Neuronal stem cell (in vitro differentiated cells): Measurements from ENCODE around the gene NOVA2.
A peak's percentile ranks its signal among the peaks of the same experiment; 100 is the strongest.

Experiments used
- DNase-seq: peaks from one replicate; pipeline ENCODE4 v3.0.0-alpha.2; 2013; ENCODE audit warnings: low spot score
- H2AFZ ChIP-seq: one replicate; pipeline ENCODE4 v1.6.1; 2013; ENCODE audit warnings: mild to moderate bottlenecking, low read length, inconsistent platforms
- H2AK5ac ChIP-seq: 2 replicates; pipeline ENCODE4 v1.6.1; 2013; ENCODE audit warnings: low read depth, mild to moderate bottlenecking, inconsistent platforms, low read length, moderate library complexity, mixed read lengths
- H2BK120ac ChIP-seq: 2 replicates; pipeline ENCODE4 v1.6.1; 2013; ENCODE audit warnings: low read depth, mild to moderate bottlenecking, inconsistent platforms, low read length, moderate library complexity, mixed read lengths
- H2BK12ac ChIP-seq: one replicate; pipeline ENCODE4 v1.6.1; 2013; ENCODE audit warnings: low read length, inconsistent platforms
- H2BK15ac ChIP-seq: 2 replicates; pipeline ENCODE4 v1.6.1; 2013; ENCODE audit warnings: mild to moderate bottlenecking, low read length, inconsistent platforms, mixed read lengths
- H2BK5ac ChIP-seq: one replicate; pipeline ENCODE4 v1.6.1; 2013; ENCODE audit warnings: inconsistent platforms, mild to moderate bottlenecking, low read length, moderate library complexity
- H3K14ac ChIP-seq: one replicate; pipeline ENCODE4 v1.6.1; 2013; ENCODE audit warnings: low read length, inconsistent platforms
- H3K18ac ChIP-seq: 2 replicates; pipeline ENCODE4 v1.6.1; 2013; ENCODE audit warnings: low read length, inconsistent platforms
- H3K23ac ChIP-seq: 2 replicates; pipeline ENCODE4 v1.6.1; 2013; ENCODE audit warnings: low read depth, mild to moderate bottlenecking, mixed read lengths, low read length, inconsistent platforms; ENCODE audit not compliant: poor library complexity
- H3K27ac ChIP-seq: replicated peaks from 3 replicates; pipeline ENCODE4 v1.5.1; 2013; ENCODE audit warnings: low read length, inconsistent platforms
- H3K27me3 ChIP-seq, 3 experiments: 2 replicates each; pipeline ENCODE4 v1.6.1; 2013; ENCODE audit warnings: low read length in 3 of 3, mild to moderate bottlenecking in 2 of 3, inconsistent platforms in 1 of 3, low read depth in 1 of 3, mixed read lengths in 1 of 3, moderate library complexity in 1 of 3; ENCODE audit not compliant: control insufficient read depth in 3 of 3, insufficient read depth in 3 of 3
- H3K36me3 ChIP-seq, 2 donors: replicated peaks in 1 of 2; 2 replicates each; pipeline ENCODE4 v1.6.1; 2013; ENCODE audit warnings: low read length in 2 of 2; ENCODE audit not compliant: control insufficient read depth in 2 of 2, insufficient read depth in 2 of 2
- H3K4ac ChIP-seq: 2 replicates; pipeline ENCODE4 v1.6.1; 2013; ENCODE audit warnings: inconsistent platforms, mild to moderate bottlenecking, low read length, moderate library complexity
- H3K4me1 ChIP-seq, 2 donors: 1 replicate in 1 of 2; 2 replicates in 1 of 2; pipeline ENCODE4 v1.6.1; 2013; ENCODE audit warnings: low read length in 2 of 2, low read depth in 1 of 2; ENCODE audit not compliant: control insufficient read depth in 2 of 2, insufficient read depth in 1 of 2
- H3K4me2 ChIP-seq: one replicate; pipeline ENCODE4 v1.6.1; 2013; ENCODE audit warnings: mild to moderate bottlenecking, low read length, inconsistent platforms; ENCODE audit not compliant: insufficient read depth, poor library complexity, severe bottlenecking
- H3K4me3 ChIP-seq, 2 donors: 2 replicates each; pipeline ENCODE4 v1.5.1; 2013; ENCODE audit warnings: low read length in 2 of 2, mild to moderate bottlenecking in 2 of 2, inconsistent platforms in 1 of 2, moderate library complexity in 1 of 2
- H3K79me1 ChIP-seq: one replicate; pipeline ENCODE4 v1.6.1; 2013; ENCODE audit warnings: low read depth, mild to moderate bottlenecking, inconsistent platforms, low read length, moderate library complexity
- H3K9ac ChIP-seq: one replicate; pipeline ENCODE4 v1.6.1; 2013; ENCODE audit warnings: mild to moderate bottlenecking, low read depth, low read length, inconsistent platforms; ENCODE audit not compliant: poor library complexity
- H3K9me3 ChIP-seq, 2 donors: replicated peaks in 1 of 2; 2 replicates each; pipeline versions ENCODE3 to v1.6.1; 2013; ENCODE audit warnings: low read length in 2 of 2, mild to moderate bottlenecking in 2 of 2, inconsistent platforms in 1 of 2, low read depth in 1 of 2, mixed read lengths in 1 of 2, moderate library complexity in 1 of 2; ENCODE audit not compliant: control insufficient read depth in 2 of 2, insufficient read depth in 1 of 2
- H4K8ac ChIP-seq: one replicate; pipeline ENCODE4 v1.6.1; 2013; ENCODE audit warnings: low read depth, mild to moderate bottlenecking, inconsistent platforms, low read length, moderate library complexity
- H4K91ac ChIP-seq: one replicate; pipeline ENCODE4 v1.6.1; 2013; ENCODE audit warnings: low read length, low read depth, mild to moderate bottlenecking, inconsistent platforms; ENCODE audit not compliant: poor library complexity
- WGBS, 2 donors: extraction: QIAGEN DNeasy Blood & Tissue Kit; methylation state at CpG; one replicate each; pipeline ENCODE4 v1.1.7; 2013; ENCODE audit warnings: missing lambda C conversion rate in 2 of 2, mixed read lengths in 1 of 2; ENCODE audit not compliant: insufficient read length in 2 of 2, insufficient replicate concordance in 1 of 2; ENCODE audit errors: extremely low coverage in 2 of 2; 5-methylcytosine and 5-hydroxymethylcytosine counted together

Gene NOVA2

GRCh38 chr19:45972081-45972946, 1.4 kb downstream of the NOVA2 start:
- Histone ChIP-seq H3K4me2 (peak overlapping the region; percentile 70), H3K4me1 (peaks cover 17 to 35% of the 10 kb centered on the region in 2 donors), H3K18ac (peak overlapping the region; percentile 44), H3K14ac (no peak overlapping the region), H3K9me3 (no peaks in the 10 kb centered on the region), H4K8ac (no peak overlapping the region), H3K79me1 (peaks cover 2% of the 10 kb centered on the region), H2AK5ac (peak overlapping the region; percentile 3), H3K9ac (peak overlapping the region; percentile 86), H3K23ac (no peak overlapping the region), H3K4me3 (peak overlapping the region; percentile 75 to 77), H3K4ac (no peak overlapping the region), H2BK120ac (no peak overlapping the region), H2BK5ac (no peak overlapping the region), H2BK15ac (no peak overlapping the region), H3K27me3 (no peaks in the 10 kb centered on the region), H2AFZ (no peak overlapping the region), H3K36me3 (peaks cover 3 to 39% of the 10 kb centered on the region in 2 donors), H3K27ac (no peak overlapping the region), H2BK12ac (no peak overlapping the region), H4K91ac (no peak overlapping the region)
- WGBS, 2 donors = no CpG with 5 or more reads among the region's 18 CpGs
- DNase-seq = no peak

GRCh38 chr19:45971260-45971902, 2.3 kb downstream of the NOVA2 start:
- no peak overlapping the region for H3K23ac ChIP-seq
- H3K4me2 ChIP-seq = no peak overlapping the region
- peaks cover 2% of the 10 kb centered on the region for H3K79me1 ChIP-seq

GRCh38 chr19:45969676-45970075, 4.0 kb downstream of the NOVA2 start:
- Histone ChIP-seq H2BK12ac (no peak overlapping the region), H3K27me3 (no peaks in the 10 kb centered on the region), H3K36me3 (peaks cover 3 to 55% of the 10 kb centered on the region in 2 donors), H3K4ac (no peak overlapping the region), H2AFZ (no peak overlapping the region), H3K14ac (no peak overlapping the region), H2BK120ac (no peak overlapping the region), H2BK15ac (no peak overlapping the region), H3K79me1 (peaks cover 2% of the 10 kb centered on the region), H3K4me1 (peaks cover 8 to 11% of the 10 kb centered on the region in 2 donors), H3K9ac (no peak overlapping the region), H3K4me3 (no peak overlapping the region), H3K18ac (no peak overlapping the region), H4K8ac (no peak overlapping the region), H2BK5ac (no peak overlapping the region), H3K9me3 (no peaks in the 10 kb centered on the region), H2AK5ac (no peak overlapping the region), H3K23ac (no peak overlapping the region), H3K27ac (no peak overlapping the region), H3K4me2 (no peak overlapping the region), H4K91ac (no peak overlapping the region)
- WGBS, 2 donors = no CpG with 5 or more reads among the region's 5 CpGs
- DNase-seq = no peak

More at GRCh38 chr19:45971260-45971902, 2.3 kb downstream of the NOVA2 start:
- Histone ChIP-seq H4K91ac (no peak overlapping the region), H2AFZ (no peak overlapping the region), H3K27ac (no peak overlapping the region), H3K4ac (no peak overlapping the region), H3K36me3 (peaks cover 3 to 44% of the 10 kb centered on the region in 2 donors), H3K27me3 (no peaks in the 10 kb centered on the region), H3K18ac (no peak overlapping the region), H3K9me3 (no peaks in the 10 kb centered on the region), H2BK5ac (no peak overlapping the region), H3K14ac (no peak overlapping the region), H2BK15ac (no peak overlapping the region), H4K8ac (no peak overlapping the region), H3K9ac (no peak overlapping the region), H2AK5ac (no peak overlapping the region), H2BK120ac (no peak overlapping the region), H2BK12ac (no peak overlapping the region), H3K4me1 (peaks cover 17 to 28% of the 10 kb centered on the region in 2 donors), H3K4me3 (peak overlapping the region in 1 of 2 donors; percentile 75)
- DNase-seq = no peak
- no CpG with 5 or more reads among the region's 11 CpGs for WGBS, 2 donors

GRCh38 chr19:45968626-45969025, 5.0 kb downstream of the NOVA2 start:
- Histone ChIP-seq H2BK120ac (no peak overlapping the region), H3K4me2 (no peak overlapping the region), H2BK12ac (no peak overlapping the region), H3K23ac (no peak overlapping the region), H3K79me1 (peaks cover 2% of the 10 kb centered on the region), H3K9me3 (no peaks in the 10 kb centered on the region), H3K27me3 (no peaks in the 10 kb centered on the region), H3K18ac (no peak overlapping the region), H3K36me3 (peaks cover 5 to 61% of the 10 kb centered on the region in 2 donors), H2AFZ (no peak overlapping the region), H3K4me1 (peaks cover 8 to 9% of the 10 kb centered on the region in 2 donors), H3K14ac (no peak overlapping the region), H4K91ac (no peak overlapping the region), H3K4me3 (no peak overlapping the region), H3K27ac (no peak overlapping the region), H2BK5ac (no peak overlapping the region), H4K8ac (no peak overlapping the region), H2BK15ac (no peak overlapping the region), H2AK5ac (no peak overlapping the region), H3K4ac (no peak overlapping the region), H3K9ac (no peak overlapping the region)
- DNase-seq = no peak
- no CpG with 5 or more reads among the region's 9 CpGs for WGBS, 2 donors
